ENCODE measurements around the gene AUNIP.

AUNIP gene

DNA sequence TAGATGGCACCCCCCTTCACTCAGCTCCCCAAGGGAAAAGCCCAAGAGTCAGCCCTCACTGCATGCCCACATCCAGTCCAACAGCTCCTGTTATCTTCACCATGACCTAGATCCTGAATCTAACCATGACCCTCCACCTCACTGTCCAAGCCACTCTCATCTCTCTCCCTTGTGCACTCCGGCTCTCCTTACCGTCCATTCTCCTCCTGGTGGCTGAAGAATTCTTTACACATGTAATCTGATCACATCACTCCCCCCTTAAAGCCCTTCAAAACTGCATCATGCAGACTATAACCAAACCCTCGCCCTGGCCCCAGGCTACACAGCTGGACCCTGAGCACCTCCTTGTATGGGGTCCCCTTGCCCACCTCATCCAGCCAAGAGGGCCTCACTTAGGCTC, 30.2 kb upstream of the AUNIP start:
- Histone ChIP-seq H3K4me3 (ENCODE audit: low read depth in 1 of 2, low read length in 2 of 2) (no peak overlapping the region), H3K4me2 (ENCODE audit: insufficient read depth, low read length) (no peak overlapping the region), H3K9me3 (ENCODE audit: insufficient read depth, low read length, severe bottlenecking) (no peaks in the 10 kb centered on the region), H3K4me1 (ENCODE audit: insufficient read depth, low read length) (no peaks in the 10 kb centered on the region), H3K27ac (ENCODE audit: low read length) (no peak overlapping the region), H4K20me1 (ENCODE audit: insufficient read depth, low read length) (no peaks in the 10 kb centered on the region), H3K27me3 (ENCODE audit: insufficient read depth, low read length, poor library complexity) (no peaks in the 10 kb centered on the region), H3K36me3 (ENCODE audit: insufficient read depth, low read length) (peaks cover 62% of the 10 kb centered on the region), H3K79me2 (ENCODE audit: insufficient read depth, low read length) (peaks cover 6% of the 10 kb centered on the region; the same call in 1 of the 2 replicates), H2AFZ (ENCODE audit: low read depth, low read length) (no peak overlapping the region), H3K9ac (ENCODE audit: low read depth, low read length) (no peak overlapping the region)
- DNase-seq = no peak
- no peak for ATAC-seq (ENCODE audit: insufficient read depth, low read depth)
- TF ChIP-seq, protein P1, sequence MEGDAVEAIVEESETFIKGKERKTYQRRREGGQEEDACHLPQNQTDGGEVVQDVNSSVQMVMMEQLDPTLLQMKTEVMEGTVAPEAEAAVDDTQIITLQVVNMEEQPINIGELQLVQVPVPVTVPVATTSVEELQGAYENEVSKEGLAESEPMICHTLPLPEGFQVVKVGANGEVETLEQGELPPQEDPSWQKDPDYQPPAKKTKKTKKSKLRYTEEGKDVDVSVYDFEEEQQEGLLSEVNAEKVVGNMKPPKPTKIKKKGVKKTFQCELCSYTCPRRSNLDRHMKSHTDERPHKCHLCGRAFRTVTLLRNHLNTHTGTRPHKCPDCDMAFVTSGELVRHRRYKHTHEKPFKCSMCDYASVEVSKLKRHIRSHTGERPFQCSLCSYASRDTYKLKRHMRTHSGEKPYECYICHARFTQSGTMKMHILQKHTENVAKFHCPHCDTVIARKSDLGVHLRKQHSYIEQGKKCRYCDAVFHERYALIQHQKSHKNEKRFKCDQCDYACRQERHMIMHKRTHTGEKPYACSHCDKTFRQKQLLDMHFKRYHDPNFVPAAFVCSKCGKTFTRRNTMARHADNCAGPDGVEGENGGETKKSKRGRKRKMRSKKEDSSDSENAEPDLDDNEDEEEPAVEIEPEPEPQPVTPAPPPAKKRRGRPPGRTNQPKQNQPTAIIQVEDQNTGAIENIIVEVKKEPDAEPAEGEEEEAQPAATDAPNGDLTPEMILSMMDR (IDR thresholded peaks at IDR 0.05; ENCODE audit: borderline replicate concordance, extremely low read depth, low read length, poor library complexity, severe bottlenecking) = no peak
- no peak for TF ChIP-seq EZH2 (IDR thresholded peaks at IDR 0.05; ENCODE audit: borderline replicate concordance, low read depth, low read length, severe bottlenecking)

DNA sequence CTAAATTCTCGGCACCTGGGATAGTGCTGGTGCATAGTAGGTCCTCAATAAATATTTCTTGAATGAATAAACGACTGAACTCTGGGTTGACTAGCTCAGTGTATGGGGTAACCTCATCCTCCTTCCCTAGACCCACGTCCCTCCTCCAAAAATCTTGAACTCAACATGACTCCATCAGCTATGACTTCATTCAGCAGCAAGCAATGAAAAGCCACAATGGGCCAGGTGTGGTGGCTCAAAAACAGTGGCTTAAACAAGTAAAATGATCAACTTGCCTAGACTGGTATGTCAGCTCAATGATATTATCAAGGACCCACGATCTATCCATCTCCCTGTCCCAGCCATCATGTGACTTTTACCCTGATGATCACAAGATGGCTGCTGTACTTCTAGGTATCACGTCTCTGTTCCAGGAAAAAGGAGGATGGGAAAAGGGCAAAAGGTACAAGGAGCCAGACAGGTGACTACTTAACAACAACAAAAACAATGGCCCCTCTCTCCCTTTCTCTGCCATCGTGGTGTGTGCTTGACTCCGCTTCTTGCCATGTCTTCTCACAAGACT, 29.2 kb upstream of the AUNIP start:
- no peaks in the 10 kb centered on the region for H3K9me3 ChIP-seq (ENCODE audit: insufficient read depth, low read length, severe bottlenecking)
- H3K27me3 ChIP-seq (ENCODE audit: insufficient read depth, low read length, poor library complexity) = no peaks in the 10 kb centered on the region
- no peak overlapping the region for H3K27ac ChIP-seq (ENCODE audit: low read length)
- ATAC-seq (ENCODE audit: insufficient read depth, low read depth) (no peak), DNase-seq (no peak)
- H3K79me2 ChIP-seq (ENCODE audit: insufficient read depth, low read length) = no peaks in the 10 kb centered on the region
- H3K4me2 ChIP-seq (ENCODE audit: insufficient read depth, low read length) = no peak overlapping the region
- TF ChIP-seq, protein P1 (IDR thresholded peaks at IDR 0.05; ENCODE audit: borderline replicate concordance, extremely low read depth, low read length, poor library complexity, severe bottlenecking) = no peak
- TF ChIP-seq EZH2 (IDR thresholded peaks at IDR 0.05; ENCODE audit: borderline replicate concordance, low read depth, low read length, severe bottlenecking) = no peak
- H3K4me3 ChIP-seq (ENCODE audit: low read depth in 1 of 2, low read length in 2 of 2) = no peak overlapping the region
- no peaks in the 10 kb centered on the region for H4K20me1 ChIP-seq (ENCODE audit: insufficient read depth, low read length)
- H3K36me3 ChIP-seq (ENCODE audit: insufficient read depth, low read length) = peaks cover 53% of the 10 kb centered on the region
- no peaks in the 10 kb centered on the region for H3K4me1 ChIP-seq (ENCODE audit: insufficient read depth, low read length)
- H3K9ac ChIP-seq (ENCODE audit: low read depth, low read length) = no peak overlapping the region
- H2AFZ ChIP-seq (ENCODE audit: low read depth, low read length) = no peak overlapping the region

DNA sequence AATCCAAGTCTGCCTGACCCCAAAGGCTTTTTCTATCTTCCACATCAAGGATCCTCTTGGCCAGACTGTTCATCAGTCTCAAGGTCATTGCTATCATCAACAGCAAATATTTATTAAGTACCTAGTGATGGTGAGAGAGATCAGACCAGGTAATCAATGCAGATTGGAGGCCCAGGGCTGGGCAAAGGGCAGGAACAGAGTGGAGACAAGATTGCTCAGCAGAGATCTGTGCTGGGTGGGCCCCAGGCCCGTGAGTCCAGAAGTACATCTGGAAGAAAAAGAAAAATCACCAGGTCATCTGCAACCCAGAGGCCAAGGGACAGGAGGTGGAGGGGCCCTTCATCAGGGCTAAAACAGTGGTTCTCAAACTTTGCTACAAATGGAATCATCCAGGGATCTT, 26.3 kb upstream of the AUNIP start:
- DNase-seq = no peak
- no peak overlapping the region for H3K27ac ChIP-seq (ENCODE audit: low read length)
- H3K36me3 ChIP-seq (ENCODE audit: insufficient read depth, low read length) = peaks cover 35% of the 10 kb centered on the region
- no peaks in the 10 kb centered on the region for H3K27me3 ChIP-seq (ENCODE audit: insufficient read depth, low read length, poor library complexity)
- H3K4me1 ChIP-seq (ENCODE audit: insufficient read depth, low read length) = no peaks in the 10 kb centered on the region
- no peak overlapping the region for H3K9ac ChIP-seq (ENCODE audit: low read depth, low read length)
- no peaks in the 10 kb centered on the region for H4K20me1 ChIP-seq (ENCODE audit: insufficient read depth, low read length)
- H3K4me3 ChIP-seq (ENCODE audit: low read depth in 1 of 2, low read length in 2 of 2) = no peak overlapping the region
- ATAC-seq (ENCODE audit: insufficient read depth, low read depth) = no peak
- H2AFZ ChIP-seq (ENCODE audit: low read depth, low read length) = no peak overlapping the region
- H3K79me2 ChIP-seq (ENCODE audit: insufficient read depth, low read length) = no peaks in the 10 kb centered on the region
- H3K4me2 ChIP-seq (ENCODE audit: insufficient read depth, low read length) = no peak overlapping the region
- no peaks in the 10 kb centered on the region for H3K9me3 ChIP-seq (ENCODE audit: insufficient read depth, low read length, severe bottlenecking)
- TF ChIP-seq, protein P1 (IDR thresholded peaks at IDR 0.05; ENCODE audit: borderline replicate concordance, extremely low read depth, low read length, poor library complexity, severe bottlenecking) = no peak
- no peak for TF ChIP-seq EZH2 (IDR thresholded peaks at IDR 0.05; ENCODE audit: borderline replicate concordance, low read depth, low read length, severe bottlenecking)
